HCT116 (cell line): ENCODE results near the gene SLC25A45. TPM values are rescaled to one million over a fixed set of nuclear protein-coding genes. Genes with fewer than 3 reads are reported as not detected.

Experiments used
- ATAC-seq: fragments of 200-7000 bp; cut with Tn5 transposase; 2 replicates; pipeline ENCODE4 v1.9.1; 2020; ENCODE audit warnings: mild to moderate bottlenecking, moderate library complexity
- BruUV-seq: library from RNA; stranded (reverse); fragments of 400-500 nt; replicated peaks from 2 replicates; lab custom pipeline; 2021; lab: Mats Ljungman, UMichigan
- CTCF ChIA-PET: fragments of 300-600 bp; sonication (Branson Sonifier 250); formaldehyde crosslinking; loops from one replicate; lab custom pipeline; 2021; ENCODE audit warnings: antibody characterized with exemption; lab: Charles Lee
- POLR2A ChIA-PET: fragments of 300-600, 350-600 bp; sonication (Branson Sonifier 250); formaldehyde crosslinking; loops from one replicate; lab custom pipeline; 2021; ENCODE audit warnings: antibody characterized with exemption; lab: Charles Lee
- RAD21 ChIA-PET, 2 experiments: fragments of 300-600 bp; sonication (Branson Sonifier 250); formaldehyde crosslinking; loops; one replicate each; lab custom pipeline; 2023; ENCODE audit warnings: low total read pairs in 2 of 2; ENCODE audit not compliant: uncharacterized antibody in 2 of 2, unreplicated experiment in 2 of 2, low non-redundant PET in 1 of 2; lab: Charles Lee
- DNase-seq: peaks from one replicate; pipeline ENCODE4 v3.0.0-alpha.2; 2010; ENCODE audit warnings: low read depth, low spot score
- H2AFZ ChIP-seq: fragments of 200-600 bp; shearing (Covaris generic), sonication (generic); 2 replicates; pipeline ENCODE4 v1.6.1; 2017; ENCODE audit warnings: low read depth, mixed run types, mixed read lengths, antibody characterized with exemption, low read length; ENCODE audit not compliant: poor library complexity, severe bottlenecking
- H3K27ac ChIP-seq: 2 replicates; pipeline ENCODE4 v1.5.1; 2012; ENCODE audit warnings: low read depth, low read length
- H3K27me3 ChIP-seq: fragments of 200-600 bp; sonication (generic); 2 replicates; pipeline ENCODE4 v1.6.1; 2016; ENCODE audit warnings: mixed run types, low read length, mixed read lengths; ENCODE audit not compliant: insufficient read depth
- H3K36me3 ChIP-seq, 2 experiments: fragments of 200-500 bp in 1 of 2; fragments of 200-600 bp in 1 of 2; sonication (Bioruptor generic) in 1 of 2; sonication (generic) in 1 of 2; 2 replicates each; pipeline versions ENCODE4 v1.5.1 to v1.6.1; 2014 to 2016; ENCODE audit warnings: low read length in 2 of 2, inconsistent platforms in 1 of 2, mixed read lengths in 1 of 2, mixed run types in 1 of 2; ENCODE audit not compliant: insufficient read depth in 2 of 2, control insufficient read depth in 1 of 2
- H3K4me1 ChIP-seq, 2 experiments: fragments of 200-600 bp in 1 of 2; sonication (generic) in 1 of 2; 2 replicates each; pipeline versions ENCODE4 v1.5.1 to v1.6.1; 2012 to 2017; ENCODE audit warnings: low read length in 2 of 2, inconsistent platforms in 1 of 2, mild to moderate bottlenecking in 1 of 2, mixed read lengths in 1 of 2, mixed run types in 1 of 2, moderate library complexity in 1 of 2; ENCODE audit not compliant: insufficient read depth in 2 of 2, control insufficient read depth in 1 of 2
- H3K4me2 ChIP-seq: fragments of 200-600 bp; sonication (generic); 2 replicates; pipeline ENCODE4 v1.6.1; 2017; ENCODE audit warnings: mixed run types, low read length, mixed read lengths
- H3K4me3 ChIP-seq, 2 experiments: fragments of 200-600 bp in 1 of 2; sonication (generic) in 1 of 2; replicated peaks in 1 of 2; 2 replicates each; pipeline ENCODE4 v1.5.1; 2011 to 2016; ENCODE audit warnings: low read length in 2 of 2, control low read depth in 1 of 2, low read depth in 1 of 2, mild to moderate bottlenecking in 1 of 2, mixed read lengths in 1 of 2, mixed run types in 1 of 2
- H3K79me2 ChIP-seq: fragments of 200-600 bp; sonication (generic); 2 replicates; pipeline ENCODE4 v1.6.1; 2017; ENCODE audit warnings: mild to moderate bottlenecking, mixed run types, low read length, moderate library complexity, mixed read lengths; ENCODE audit not compliant: insufficient read depth
- H3K9ac ChIP-seq: fragments of 200-600 bp; sonication (generic); 2 replicates; pipeline ENCODE4 v1.6.1; 2016; ENCODE audit warnings: low read length, mixed read lengths
- H3K9me2 ChIP-seq: fragments of 200-600 bp; sonication (generic), shearing (Covaris generic); 2 replicates; pipeline ENCODE4 v1.6.1; 2017; ENCODE audit warnings: mixed run types, mild to moderate bottlenecking, moderate library complexity; ENCODE audit not compliant: insufficient read depth
- H3K9me3 ChIP-seq, 2 experiments: fragments of 200-500 bp in 1 of 2; fragments of 200-600 bp in 1 of 2; sonication (Bioruptor generic) in 1 of 2; sonication (generic) in 1 of 2; 2 replicates each; pipeline ENCODE4 v1.6.1; 2014 to 2017; ENCODE audit warnings: low read length in 2 of 2, mixed read lengths in 2 of 2, inconsistent platforms in 1 of 2, low read depth in 1 of 2, mild to moderate bottlenecking in 1 of 2, mixed run types in 1 of 2, moderate library complexity in 1 of 2; ENCODE audit not compliant: control insufficient read depth in 1 of 2, insufficient read depth in 1 of 2
- H4K20me1 ChIP-seq: fragments of 200-600 bp; sonication (generic), shearing (Covaris generic); 2 replicates; pipeline ENCODE4 v1.6.1; 2017; ENCODE audit warnings: mixed run types, mild to moderate bottlenecking, moderate library complexity; ENCODE audit not compliant: insufficient read depth
- ELF1 ChIP-seq: IDR thresholded peaks from 2 replicates; pipeline ENCODE4 v1.6.1; 2012; ENCODE audit warnings: low read depth, borderline replicate concordance
- JUND ChIP-seq: IDR thresholded peaks from 2 replicates; pipeline ENCODE4 v1.6.1; 2012
- POLR2AphosphoS5 ChIP-seq: IDR thresholded peaks from 2 replicates; pipeline ENCODE4 v1.6.1; 2011; ENCODE audit warnings: mild to moderate bottlenecking, low read depth, low read length, moderate library complexity
- REST ChIP-seq: IDR thresholded peaks from 2 replicates; pipeline ENCODE4 v1.6.1; 2012; ENCODE audit warnings: low read depth
- intact Hi-C: fragments of 100-400 bp; cut with micrococcal nuclease; formaldehyde crosslinking; loops from 2 replicates; pipeline ENCODE4 v1.10.0; 2022
- total RNA-seq: library from RNA; stranded (reverse); gene quantifications from one replicate; pipeline ENCODE4 v1.2.1, GENCODE V29; 2021; ENCODE audit not compliant: unreplicated experiment
- TF ChIP-seq, protein P1 (sequence below): IDR thresholded peaks from 2 replicates; pipeline ENCODE4 v1.6.1; 2012

SLC25A45 gene
- total RNA-seq, 1 experiment from 2014 or later, result 3.9 TPM

DNA sequence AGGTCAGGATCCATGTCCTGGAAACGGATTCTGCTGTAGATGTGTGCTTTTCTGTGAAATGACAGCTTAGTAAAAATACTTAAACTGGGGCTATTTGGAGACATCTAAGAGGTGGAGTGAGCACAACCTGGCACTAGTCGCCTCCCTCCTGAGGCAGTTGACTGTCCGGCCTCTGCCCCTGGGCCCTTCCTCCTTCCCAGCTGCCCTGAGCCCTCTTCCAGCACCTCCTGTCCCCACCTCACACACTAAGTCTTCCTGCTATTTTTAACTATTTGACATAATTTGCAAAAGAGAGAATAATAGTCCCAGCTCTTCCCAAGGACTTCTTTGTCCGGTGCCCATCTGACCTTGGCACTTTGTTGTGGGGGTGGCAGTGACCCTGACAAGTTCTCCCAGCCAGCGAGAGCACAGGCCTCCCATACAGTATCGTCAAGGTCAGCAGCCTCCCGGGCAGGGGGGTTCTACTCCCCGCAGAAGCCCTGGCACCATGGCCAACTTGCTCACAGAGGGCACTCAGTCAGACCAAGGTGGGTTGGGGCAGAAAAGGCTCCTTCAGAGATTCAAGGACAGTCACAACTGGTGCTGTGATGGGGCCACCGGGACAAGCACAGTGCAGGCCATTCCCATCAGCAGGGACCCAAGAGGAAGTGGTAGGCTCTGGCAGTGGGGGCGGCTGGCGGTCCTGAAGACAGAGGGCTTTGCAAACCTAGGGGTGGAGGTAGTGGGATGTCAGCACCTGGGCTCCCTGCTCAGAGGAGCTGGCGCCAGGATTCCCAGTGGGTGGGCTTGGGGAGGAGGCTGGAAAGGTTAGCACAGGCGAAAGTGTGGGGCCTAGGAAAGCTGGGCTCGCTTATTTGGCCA lies 34.6 kb upstream of the SLC25A45 start:
- CTCF ChIA-PET, result interaction anchor here (0.6 to 3.9 kb wide), 13 partner anchors 14 to 124 kb away, joined by 3 to 37 read pairs (median 3); no protein-coding TSS in a partner anchor
- Histone ChIP-seq H3K9me3 (no peaks in the 10 kb centered on the region), H4K20me1 (no peaks in the 10 kb centered on the region), H3K36me3 (no peaks in the 10 kb centered on the region), H3K9ac (peak overlapping the region; percentile 95), H3K4me2 (peak overlapping the region; percentile 96), H3K4me3 (no peak overlapping the region), H3K79me2 (peaks cover 5% of the 10 kb centered on the region), H2AFZ (no peak overlapping the region), H3K9me2 (no peaks in the 10 kb centered on the region), H3K27me3 (no peaks in the 10 kb centered on the region), H3K4me1 (peaks cover 52 to 66% of the 10 kb centered on the region in 2 experiments), H3K27ac (peak overlapping the region; percentile 100)
- TF ChIP-seq JUND (no peak), ELF1 (no peak), POLR2AphosphoS5 (no peak), REST (no peak)
- TF ChIP-seq, protein P1, sequence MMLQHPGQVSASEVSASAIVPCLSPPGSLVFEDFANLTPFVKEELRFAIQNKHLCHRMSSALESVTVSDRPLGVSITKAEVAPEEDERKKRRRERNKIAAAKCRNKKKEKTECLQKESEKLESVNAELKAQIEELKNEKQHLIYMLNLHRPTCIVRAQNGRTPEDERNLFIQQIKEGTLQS, result no peak
- no TSS peak for BruUV-seq
- ATAC-seq (no peak), DNase-seq (no peak)
- intact Hi-C loops, result loop anchor here (1.0 kb wide), 3 partner anchors 16 to 93 kb away; no protein-coding TSS in a partner anchor
- RAD21 ChIA-PET, result interaction anchor here (0.5 to 2.4 kb wide), 7 partner anchors 8 to 94 kb away, joined by 3 to 14 read pairs (median 3); no protein-coding TSS in a partner anchor
- POLR2A ChIA-PET, result interaction anchor here (0.5 to 15.5 kb wide), 11 partner anchors 10 to 430 kb away, joined by 3 to 910 read pairs (median 4); partner anchors contain the start of genes MALAT1 and SLC25A45
